SKM-1 (cell line): ENCODE data around the gene KLK15.

Source experiments
- DNase-seq: peaks from one replicate; lab custom pipeline; 2025; ENCODE audit not compliant: unreplicated experiment; lab: John Stamatoyannopoulos, UW

Gene KLK15, protein sequence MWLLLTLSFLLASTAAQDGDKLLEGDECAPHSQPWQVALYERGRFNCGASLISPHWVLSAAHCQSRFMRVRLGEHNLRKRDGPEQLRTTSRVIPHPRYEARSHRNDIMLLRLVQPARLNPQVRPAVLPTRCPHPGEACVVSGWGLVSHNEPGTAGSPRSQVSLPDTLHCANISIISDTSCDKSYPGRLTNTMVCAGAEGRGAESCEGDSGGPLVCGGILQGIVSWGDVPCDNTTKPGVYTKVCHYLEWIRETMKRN

DNA sequence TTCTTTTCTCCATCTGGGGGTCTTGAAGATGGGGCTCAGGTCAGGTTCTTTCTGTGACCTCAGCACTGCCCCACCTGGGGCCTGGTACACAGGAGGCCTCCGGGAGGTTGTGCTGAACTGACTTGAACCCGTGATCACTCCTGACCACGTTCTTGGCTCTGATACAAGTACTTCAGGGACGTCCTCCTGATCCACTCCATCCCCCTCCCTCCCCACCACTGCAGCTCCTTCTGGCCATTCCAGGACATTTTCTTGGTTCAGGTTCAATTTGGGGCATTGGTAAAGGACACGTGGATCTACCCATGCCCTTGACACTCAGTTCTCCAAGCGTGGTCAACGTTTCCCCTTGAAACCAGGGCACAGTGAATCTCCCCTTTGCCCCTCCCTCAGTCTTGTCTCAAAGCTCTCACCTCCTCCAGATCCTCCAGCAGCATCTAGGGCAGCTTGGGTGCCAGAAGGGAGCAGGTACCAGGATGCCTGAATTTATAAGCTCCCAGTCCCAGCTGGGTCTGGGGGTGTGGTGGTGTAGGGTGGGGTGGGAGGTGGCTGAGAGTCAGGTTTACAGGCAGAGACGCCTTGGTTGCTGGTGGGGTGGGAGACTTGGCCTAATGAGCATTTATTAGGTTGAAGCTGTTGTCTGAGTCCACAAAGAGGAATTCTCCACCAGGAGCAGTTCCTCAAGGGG lies at the start of gene KLK15:
KLK15 (minus strand) TSS at position 458 of the 685 bp plus-strand sequence. CDS start 2,082 bp downstream, outside the sequence.
- DNase-seq = no peak

DNA sequence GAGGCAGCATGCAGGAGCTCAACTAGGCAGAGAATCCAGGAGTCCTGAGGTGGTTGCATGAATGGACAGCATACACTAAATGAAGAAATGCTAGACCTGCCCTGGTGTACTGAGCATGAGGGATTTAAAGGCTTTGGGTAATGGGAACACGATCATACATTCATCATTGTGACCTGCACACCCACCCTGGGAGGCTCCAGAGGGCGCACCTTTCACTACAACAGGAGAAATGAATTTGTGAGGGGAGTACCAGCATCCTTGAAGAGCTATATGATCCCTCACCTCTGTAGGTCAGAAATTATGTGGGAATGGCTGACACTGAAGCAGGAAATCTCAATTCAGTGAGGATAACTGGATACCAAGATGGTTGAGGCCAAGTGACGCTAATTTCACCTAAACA lies 48.8 kb upstream of the KLK15 start:
- no peak for DNase-seq

DNA sequence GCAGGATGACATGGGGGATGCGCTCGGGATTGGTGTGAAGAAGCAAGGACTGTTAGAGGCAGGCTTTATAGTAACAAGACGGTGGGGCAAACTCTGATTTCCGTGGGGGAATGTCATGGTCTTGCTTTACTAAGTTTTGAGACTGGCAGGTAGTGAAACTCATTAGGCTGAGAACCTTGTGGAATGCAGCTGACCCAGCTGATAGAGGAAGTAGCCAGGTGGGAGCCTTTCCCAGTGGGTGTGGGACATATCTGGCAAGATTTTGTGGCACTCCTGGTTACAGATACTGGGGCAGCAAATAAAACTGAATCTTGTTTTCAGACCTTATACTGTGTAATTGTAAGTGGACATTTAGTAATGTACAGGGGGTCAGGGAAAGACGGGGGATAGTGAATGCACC lies 46.9 kb upstream of the KLK15 start:
- no peak for DNase-seq

DNA sequence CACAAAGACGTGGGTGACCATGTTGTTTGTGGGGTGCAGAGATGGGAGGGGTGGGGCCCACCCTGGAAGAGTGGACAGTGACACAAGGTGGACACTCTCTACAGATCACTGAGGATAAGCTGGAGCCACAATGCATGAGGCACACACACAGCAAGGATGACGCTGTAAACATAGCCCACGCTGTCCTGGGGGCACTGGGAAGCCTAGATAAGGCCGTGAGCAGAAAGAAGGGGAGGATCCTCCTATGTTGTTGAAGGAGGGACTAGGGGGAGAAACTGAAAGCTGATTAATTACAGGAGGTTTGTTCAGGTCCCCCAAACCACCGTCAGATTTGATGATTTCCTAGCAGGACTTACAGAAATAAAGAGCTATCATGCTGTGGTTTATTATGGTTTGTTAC lies 45.5 kb upstream of the KLK15 start:
- DNase-seq = no peak

DNA sequence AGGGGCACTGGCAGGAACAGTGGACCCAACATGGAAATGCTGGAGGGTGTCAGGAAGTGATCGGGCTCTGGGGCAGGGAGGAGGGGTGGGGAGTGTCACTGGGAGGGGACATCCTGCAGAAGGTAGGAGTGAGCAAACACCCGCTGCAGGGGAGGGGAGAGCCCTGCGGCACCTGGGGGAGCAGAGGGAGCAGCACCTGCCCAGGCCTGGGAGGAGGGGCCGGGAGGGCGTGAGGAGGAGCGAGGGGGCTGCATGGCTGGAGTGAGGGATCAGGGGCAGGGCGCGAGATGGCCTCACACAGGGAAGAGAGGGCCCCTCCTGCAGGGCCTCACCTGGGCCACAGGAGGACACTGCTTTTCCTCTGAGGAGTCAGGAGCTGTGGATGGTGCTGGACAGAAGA lies 44.0 kb upstream of the KLK15 start:
- DNase-seq = no peak

DNA sequence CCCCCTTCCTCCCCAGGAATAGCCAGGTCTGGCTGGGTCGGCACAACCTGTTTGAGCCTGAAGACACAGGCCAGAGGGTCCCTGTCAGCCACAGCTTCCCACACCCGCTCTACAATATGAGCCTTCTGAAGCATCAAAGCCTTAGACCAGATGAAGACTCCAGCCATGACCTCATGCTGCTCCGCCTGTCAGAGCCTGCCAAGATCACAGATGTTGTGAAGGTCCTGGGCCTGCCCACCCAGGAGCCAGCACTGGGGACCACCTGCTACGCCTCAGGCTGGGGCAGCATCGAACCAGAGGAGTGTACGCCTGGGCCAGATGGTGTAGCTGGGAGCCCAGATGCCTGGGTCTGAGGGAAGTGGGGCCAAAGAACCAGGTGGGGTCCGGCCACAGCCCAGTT lies 43.1 kb upstream of the KLK15 start:
- DNase-seq = no peak

DNA sequence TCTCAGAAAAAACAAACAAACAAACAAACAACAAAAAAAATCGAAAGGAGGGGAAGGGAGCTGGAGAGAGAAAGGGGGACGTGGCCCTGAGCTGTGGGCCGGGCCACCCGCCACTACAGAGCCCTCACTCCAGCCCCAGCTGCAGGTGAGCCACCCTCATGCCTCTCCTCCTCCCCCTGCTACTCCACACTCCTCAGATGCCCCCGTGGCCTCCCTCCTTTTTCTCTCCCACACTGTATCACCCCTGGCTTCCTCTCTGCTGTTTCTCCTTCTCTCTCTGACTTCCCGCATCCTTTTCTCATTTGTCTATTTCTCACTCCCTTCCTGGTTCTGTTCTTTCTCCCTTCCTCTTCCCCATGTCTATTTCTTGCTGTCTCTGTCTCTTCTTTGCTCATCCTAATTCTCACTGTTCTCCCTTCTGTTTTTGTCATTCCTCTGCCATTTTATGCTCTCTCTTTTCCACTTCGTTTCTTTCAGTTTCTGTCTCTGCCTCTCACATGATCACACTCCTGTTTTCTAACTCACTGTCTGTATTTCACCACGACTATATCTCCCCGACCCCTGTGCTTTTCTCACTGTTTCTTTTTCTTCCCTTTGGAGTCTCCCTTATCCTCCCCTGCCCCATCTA lies 42.5 kb upstream of the KLK15 start:
- DNase-seq = no peak

DNA sequence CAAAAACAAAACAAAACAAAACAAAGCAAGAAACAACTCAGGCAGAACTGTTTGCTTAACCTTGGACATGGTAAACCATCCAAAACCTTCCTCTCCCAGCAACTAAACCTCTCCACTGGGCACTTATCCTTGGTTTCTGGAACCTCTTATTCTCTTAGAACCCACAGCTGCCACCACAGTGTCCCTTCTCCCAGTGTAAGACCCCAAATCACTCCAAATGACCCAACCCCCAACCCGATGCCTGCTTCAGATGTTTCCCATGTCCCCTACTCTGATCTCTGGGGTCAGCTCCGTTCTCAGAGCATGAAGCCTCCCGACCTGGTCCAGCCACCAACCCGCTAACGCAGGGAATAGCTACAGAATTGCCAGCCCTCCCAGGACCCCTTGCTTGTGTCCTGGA lies 40.8 kb upstream of the KLK15 start:
- DNase-seq = no peak

DNA sequence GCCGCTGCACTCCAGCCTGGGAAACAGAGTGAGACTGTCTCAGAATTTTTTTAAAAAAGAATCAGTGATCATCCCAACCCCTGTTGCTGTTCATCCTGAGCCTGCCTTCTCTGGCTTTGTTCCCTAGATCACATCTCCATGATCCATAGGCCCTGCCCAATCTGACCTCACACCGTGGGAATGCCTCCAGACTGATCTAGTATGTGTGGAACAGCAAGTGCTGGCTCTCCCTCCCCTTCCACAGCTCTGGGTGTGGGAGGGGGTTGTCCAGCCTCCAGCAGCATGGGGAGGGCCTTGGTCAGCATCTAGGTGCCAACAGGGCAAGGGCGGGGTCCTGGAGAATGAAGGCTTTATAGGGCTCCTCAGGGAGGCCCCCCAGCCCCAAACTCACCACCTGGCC lies 39.7 kb upstream of the KLK15 start, which contains the start of gene KLK2:
KLK2 (plus strand) TSS at position 384 of the 400 bp plus-strand sequence. CDS start 35 bp downstream, outside the sequence.
- no peak for DNase-seq

DNA sequence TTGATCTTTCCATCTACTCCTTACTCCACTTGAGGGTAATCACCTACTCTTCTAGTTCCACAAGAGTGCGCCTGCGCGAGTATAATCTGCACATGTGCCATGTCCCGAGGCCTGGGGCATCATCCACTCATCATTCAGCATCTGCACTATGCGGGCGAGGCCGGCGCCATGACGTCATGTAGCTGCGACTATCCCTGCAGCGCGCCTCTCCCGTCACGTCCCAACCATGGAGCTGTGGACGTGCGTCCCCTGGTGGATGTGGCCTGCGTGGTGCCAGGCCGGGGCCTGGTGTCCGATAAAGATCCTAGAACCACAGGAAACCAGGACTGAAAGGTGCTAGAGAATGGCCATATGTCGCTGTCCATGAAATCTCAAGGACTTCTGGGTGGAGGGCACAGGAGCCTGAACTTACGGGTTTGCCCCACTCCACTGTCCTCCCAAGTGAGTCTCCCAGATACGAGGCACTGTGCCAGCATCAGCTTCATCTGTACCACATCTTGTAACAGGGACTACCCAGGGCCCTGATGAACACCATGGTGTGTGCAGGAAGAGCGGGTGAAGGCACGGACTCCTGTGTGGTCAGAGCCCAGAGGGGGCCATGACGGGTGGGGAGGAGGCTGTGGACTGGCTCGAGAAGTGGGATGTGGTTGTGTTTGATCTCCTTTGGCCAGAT lies 37.2 kb upstream of the KLK15 start:
- no peak for DNase-seq

DNA sequence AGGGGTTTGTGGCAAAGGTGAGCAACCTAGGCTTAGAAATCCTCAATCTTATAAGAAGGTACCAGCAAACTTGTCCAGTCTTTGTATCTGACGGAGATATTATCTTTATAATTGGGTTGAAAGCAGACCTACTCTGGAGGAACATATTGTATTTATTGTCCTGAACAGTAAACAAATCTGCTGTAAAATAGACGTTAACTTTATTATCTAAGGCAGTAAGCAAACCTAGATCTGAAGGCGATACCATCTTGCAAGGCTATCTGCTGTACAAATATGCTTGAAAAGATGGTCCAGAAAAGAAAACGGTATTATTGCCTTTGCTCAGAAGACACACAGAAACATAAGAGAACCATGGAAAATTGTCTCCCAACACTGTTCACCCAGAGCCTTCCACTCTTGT lies 36.1 kb upstream of the KLK15 start:
- no peak for DNase-seq

DNA sequence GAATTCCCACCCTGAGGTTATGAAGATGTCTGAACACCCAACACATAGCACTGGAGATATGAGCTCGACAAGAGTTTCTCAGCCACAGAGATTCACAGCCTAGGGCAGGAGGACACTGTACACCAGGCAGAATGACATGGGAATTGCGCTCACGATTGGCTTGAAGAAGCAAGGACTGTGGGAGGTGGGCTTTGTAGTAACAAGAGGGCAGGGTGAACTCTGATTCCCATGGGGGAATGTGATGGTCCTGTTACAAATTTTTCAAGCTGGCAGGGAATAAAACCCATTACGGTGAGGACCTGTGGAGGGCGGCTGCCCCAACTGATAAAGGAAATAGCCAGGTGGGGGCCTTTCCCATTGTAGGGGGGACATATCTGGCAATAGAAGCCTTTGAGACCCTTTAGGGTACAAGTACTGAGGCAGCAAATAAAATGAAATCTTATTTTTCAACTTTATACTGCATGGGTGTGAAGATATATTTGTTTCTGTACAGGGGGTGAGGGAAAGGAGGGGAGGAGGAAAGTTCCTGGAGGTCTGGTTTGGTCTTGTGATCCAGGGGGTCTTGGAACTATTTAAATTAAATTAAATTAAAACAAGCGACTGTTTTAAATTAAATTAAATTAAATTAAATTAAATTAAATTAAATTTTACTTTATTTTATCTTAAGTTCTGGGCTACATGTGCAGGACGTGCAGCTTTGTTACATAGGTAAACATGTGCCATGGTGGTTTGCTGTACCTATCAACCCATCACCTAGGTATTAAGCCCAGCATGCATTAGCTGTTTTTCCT lies 28.3 kb upstream of the KLK15 start:
- no peak for DNase-seq

DNA sequence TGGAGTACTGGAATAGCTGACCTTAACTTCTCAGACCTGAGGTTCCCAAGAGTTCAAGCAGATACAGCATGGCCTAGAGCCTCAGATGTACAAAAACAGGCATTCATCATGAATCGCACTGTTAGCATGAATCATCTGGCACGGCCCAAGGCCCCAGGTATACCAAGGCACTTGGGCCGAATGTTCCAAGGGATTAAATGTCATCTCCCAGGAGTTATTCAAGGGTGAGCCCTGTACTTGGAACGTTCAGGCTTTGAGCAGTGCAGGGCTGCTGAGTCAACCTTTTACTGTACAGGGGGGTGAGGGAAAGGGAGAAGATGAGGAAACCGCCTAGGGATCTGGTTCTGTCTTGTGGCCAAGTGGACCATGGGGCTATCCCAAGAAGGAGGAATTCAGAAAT lies 27.6 kb upstream of the KLK15 start:
- no peak for DNase-seq

DNA sequence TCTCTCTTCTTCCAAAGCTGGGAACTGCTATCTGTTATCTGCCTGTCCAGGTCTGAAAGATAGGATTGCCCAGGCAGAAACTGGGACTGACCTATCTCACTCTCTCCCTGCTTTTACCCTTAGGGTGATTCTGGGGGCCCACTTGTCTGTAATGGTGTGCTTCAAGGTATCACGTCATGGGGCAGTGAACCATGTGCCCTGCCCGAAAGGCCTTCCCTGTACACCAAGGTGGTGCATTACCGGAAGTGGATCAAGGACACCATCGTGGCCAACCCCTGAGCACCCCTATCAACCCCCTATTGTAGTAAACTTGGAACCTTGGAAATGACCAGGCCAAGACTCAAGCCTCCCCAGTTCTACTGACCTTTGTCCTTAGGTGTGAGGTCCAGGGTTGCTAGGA lies 26.5 kb upstream of the KLK15 start:
- no peak for DNase-seq

DNA sequence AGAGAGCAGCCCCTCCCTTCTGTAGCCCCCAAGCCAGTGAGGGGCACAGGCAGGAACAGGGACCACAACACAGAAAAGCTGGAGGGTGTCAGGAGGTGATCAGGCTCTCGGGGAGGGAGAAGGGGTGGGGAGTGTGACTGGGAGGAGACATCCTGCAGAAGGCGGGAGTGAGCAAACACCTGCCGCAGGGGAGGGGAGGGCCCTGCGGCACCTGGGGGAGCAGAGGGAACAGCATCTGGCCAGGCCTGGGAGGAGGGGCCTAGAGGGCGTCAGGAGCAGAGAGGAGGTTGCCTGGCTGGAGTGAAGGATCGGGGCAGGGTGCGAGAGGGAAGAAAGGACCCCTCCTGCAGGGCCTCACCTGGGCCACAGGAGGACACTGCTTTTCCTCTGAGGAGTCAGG lies 25.5 kb upstream of the KLK15 start:
- DNase-seq = no peak

DNA sequence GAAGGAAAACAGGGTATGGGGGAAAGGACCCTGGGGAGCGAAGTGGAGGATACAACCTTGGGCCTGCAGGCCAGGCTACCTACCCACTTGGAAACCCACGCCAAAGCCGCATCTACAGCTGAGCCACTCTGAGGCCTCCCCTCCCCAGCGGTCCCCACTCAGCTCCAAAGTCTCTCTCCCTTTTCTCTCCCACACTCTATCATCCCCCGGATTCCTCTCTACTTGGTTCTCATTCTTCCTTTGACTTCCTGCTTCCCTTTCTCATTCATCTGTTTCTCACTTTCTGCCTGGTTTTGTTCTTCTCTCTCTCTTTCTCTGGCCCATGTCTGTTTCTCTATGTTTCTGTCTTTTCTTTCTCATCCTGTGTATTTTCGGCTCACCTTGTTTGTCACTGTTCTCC lies 24.0 kb upstream of the KLK15 start:
- DNase-seq = no peak

DNA sequence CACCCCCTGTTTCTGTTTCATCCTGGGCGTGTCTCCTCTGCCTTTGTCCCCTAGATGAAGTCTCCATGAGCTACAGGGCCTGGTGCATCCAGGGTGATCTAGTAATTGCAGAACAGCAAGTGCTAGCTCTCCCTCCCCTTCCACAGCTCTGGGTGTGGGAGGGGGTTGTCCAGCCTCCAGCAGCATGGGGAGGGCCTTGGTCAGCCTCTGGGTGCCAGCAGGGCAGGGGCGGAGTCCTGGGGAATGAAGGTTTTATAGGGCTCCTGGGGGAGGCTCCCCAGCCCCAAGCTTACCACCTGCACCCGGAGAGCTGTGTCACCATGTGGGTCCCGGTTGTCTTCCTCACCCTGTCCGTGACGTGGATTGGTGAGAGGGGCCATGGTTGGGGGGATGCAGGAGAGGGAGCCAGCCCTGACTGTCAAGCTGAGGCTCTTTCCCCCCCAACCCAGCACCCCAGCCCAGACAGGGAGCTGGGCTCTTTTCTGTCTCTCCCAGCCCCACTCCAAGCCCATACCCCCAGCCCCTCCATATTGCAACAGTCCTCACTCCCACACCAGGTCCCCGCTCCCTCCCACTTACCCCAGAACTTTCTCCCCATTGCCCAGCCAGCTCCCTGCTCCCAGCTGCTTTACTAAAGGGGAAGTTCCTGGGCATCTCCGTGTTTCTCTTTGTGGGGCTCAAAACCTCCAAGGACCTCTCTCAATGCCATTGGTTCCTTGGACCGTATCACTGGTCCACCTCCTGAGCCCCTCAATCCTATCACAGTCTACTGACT lies 21.4 kb upstream of the KLK15 start, which contains the start of gene KLK3:
KLK3 (plus strand) TSS at position 280 of the 775 bp plus-strand sequence; CDS start at position 321, 41 bp downstream.
- DNase-seq = no peak

DNA sequence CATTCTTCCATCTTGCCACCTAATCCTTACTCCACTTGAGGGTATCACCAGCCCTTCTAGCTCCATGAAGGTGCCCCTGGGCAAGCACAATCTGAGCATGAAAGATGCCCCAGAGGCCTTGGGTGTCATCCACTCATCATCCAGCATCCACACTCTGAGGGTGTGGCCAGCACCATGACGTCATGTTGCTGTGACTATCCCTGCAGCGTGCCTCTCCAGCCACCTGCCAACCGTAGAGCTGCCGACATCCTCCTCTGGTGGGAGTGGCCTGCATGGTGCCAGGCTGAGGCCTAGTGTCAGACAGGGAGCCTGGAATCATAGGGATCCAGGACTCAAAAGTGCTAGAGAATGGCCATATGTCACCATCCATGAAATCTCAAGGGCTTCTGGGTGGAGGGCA lies 18.2 kb upstream of the KLK15 start:
- no peak for DNase-seq

DNA sequence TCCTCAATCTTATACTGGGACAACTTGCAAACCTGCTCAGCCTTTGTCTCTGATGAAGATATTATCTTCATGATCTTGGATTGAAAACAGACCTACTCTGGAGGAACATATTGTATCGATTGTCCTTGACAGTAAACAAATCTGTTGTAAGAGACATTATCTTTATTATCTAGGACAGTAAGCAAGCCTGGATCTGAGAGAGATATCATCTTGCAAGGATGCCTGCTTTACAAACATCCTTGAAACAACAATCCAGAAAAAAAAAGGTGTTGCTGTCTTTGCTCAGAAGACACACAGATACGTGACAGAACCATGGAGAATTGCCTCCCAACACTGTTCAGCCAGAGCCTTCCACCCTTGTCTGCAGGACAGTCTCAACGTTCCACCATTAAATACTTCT lies 17.4 kb upstream of the KLK15 start:
- no peak for DNase-seq

DNA sequence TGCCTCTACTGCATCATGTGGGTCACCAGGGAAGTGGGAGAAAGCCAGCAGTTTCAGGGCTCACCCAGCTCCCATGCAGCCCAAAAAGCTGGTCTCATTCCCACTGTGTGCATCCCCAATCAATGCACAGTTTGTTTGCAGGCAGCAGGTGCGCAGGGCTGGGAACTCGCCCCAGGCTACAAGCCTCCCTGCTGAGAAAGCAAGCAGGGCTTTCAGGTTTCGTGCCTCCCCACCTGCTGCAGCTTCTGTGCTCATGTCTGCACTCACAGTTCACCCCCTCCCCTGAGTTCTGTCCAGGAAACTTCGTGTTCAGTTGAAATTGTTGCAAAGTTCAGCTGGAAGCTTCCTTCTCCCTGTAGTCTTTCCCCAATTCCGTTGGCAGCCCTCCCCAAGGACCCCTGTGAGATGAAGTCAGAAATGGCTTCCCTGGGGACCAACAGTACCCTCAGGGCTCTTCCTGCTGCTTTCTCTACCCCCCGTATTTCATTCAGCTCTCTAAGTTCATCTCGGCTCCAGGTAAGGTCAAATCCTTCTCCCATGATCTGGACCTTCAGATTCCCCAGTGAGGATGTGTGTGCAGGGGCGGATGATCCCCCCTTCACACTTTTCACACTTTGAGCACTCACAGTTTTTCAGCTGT lies 11.0 kb upstream of the KLK15 start:
- no peak for DNase-seq
